ENCODE measurements around the gene ATP1A4.

The ATP1A4 gene

GRCh38 chr1:160114085-160114484, 37.3 kb upstream of the ATP1A4 start:
- TF ChIP-seq TAF1 (IDR thresholded peaks at IDR 0.05; ENCODE audit: borderline replicate concordance, low read depth, low read length) = no peak
- TF ChIP-seq POLR2AphosphoS5 (IDR thresholded peaks at IDR 0.05; ENCODE audit: low read depth, low read length) = no peak
- no peak for TF ChIP-seq POLR2A (IDR thresholded peaks at IDR 0.05; ENCODE audit: low read depth, low read length)
- no peak for DNase-seq (ENCODE audit: insufficient read length)
- FAIRE-seq = no peak

DNA sequence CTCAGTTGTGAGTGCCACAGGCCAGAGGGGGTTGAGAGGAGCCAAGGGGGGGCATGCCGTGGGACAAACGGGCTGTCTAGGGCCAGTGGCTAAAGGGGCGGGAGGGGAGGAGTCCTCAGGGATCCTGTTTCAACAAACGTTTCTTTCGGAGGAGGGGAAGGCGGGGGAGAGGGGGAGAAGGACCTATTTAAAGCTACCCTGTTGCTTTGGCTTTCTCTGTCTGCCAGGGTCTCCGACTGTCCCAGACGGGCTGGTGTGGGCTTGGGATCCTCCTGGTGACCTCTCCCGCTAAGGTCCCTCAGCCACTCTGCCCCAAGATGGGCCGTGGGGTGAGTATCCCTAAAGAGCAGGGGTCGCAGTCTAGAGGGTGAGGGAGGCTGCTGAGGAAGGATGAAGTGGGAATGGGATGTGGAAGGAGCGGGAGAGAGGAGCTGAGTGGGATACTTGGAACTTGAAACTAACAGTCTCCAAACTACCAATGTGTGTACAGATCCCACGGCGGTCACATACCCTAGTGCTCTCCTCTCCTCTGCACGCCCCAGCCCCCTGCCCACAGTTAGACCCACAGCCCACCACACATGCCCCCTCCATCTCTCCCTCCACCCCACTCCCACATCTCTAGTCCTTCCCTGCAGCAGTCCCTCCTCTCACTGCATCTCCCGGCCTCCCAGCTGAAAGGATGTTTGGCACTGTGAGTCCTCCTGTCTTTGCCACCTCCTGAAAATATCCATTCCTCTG, 35.7 kb upstream of the ATP1A4 start, which contains the start of gene ATP1A2:
TSS of gene ATP1A2 (plus strand) at position 215 of the 738 bp plus-strand sequence. CDS start at position 318, 103 bp downstream.
- DNase-seq (ENCODE audit: insufficient read length) = no peak
- no peak for FAIRE-seq
- TF ChIP-seq TAF1 (IDR thresholded peaks at IDR 0.05; ENCODE audit: borderline replicate concordance, low read depth, low read length) (no peak), POLR2A (IDR thresholded peaks at IDR 0.05; ENCODE audit: low read depth, low read length) (no peak), POLR2AphosphoS5 (IDR thresholded peaks at IDR 0.05; ENCODE audit: low read depth, low read length) (no peak)

DNA sequence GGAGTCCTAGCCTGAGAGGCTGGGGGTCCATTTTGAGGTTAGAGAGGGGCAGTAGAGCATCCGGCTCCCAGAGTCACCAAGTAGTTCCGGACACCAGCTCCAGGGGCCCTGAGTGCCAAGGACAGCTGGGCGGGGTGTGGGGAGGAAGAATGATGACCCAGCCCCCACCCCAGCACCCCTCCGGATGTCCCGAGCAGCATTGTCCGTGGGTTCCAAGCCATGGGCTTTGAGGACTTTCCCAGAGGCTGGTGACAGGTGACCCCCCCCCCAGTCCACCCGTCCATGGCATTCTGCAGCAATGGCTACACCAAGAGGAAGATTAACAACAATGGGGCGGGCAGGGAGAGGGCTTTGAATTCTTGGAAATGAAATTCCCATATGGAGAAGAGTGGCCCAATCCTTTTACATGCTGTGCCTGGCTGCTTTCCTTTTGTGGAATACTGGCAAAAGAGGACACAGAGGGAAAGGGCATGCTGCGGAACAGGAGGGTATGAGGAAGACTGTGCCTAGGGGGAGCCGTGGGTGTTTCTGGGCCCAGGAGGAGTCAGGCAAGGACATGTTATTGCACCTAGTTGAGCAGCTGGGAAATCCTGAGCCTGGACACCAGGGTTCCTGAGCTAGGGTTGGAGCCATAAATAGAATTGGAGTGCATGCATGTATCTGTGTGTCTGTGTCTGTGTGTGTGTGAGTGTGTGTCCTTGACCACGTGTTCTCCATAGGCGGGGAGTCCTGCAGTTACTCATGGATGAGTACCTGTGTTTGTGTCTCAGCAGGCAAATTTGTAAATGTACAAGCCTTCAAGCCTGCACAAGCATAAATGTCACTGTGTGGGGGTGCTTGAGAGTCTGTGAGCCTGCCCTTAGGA, 34.9 kb upstream of the ATP1A4 start:
- FAIRE-seq = no peak
- DNase-seq (ENCODE audit: insufficient read length) = no peak

GRCh38 chr1:160117300-160117699, 34.1 kb upstream of the ATP1A4 start:
- no peak for FAIRE-seq
- no peak for DNase-seq (ENCODE audit: insufficient read length)
- TF ChIP-seq POLR2AphosphoS5 (IDR thresholded peaks at IDR 0.05; ENCODE audit: low read depth, low read length) = no peak
- no peak for TF ChIP-seq TAF1 (IDR thresholded peaks at IDR 0.05; ENCODE audit: borderline replicate concordance, low read depth, low read length)
- TF ChIP-seq POLR2A (IDR thresholded peaks at IDR 0.05; ENCODE audit: low read depth, low read length) = no peak

More for the DNA sequence above, 34.9 kb upstream of the ATP1A4 start:
- TF ChIP-seq POLR2AphosphoS5 (IDR thresholded peaks at IDR 0.05; ENCODE audit: low read depth, low read length) (no peak), POLR2A (IDR thresholded peaks at IDR 0.05; ENCODE audit: low read depth, low read length) (no peak), TAF1 (IDR thresholded peaks at IDR 0.05; ENCODE audit: borderline replicate concordance, low read depth, low read length) (no peak)

DNA sequence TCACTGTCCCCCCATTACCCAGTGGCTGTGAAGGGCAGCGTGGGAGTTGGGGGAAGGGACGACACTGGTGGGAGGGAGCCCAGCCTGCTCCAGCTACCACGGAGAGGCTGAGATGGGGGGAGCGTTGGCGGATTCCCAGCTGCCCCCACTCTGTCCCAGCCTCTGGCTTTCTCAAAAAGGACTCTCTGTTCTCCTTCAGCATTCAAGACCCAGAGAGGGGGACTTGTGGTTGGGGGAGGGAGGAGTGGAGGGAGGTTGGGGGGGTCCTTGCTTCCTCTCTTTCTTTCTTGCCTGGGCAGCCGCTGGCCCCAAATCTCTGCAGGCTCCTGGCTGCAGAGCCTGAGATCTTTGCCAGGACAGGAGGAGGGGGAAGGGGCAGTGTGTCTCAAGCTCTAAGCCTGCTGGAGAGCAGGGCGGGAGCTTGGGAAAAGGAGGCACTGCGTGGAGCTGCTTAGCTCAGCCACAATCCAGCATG, 33.7 kb upstream of the ATP1A4 start:
- DNase-seq (ENCODE audit: insufficient read length) (no peak), FAIRE-seq (no peak)
- no peak for TF ChIP-seq TAF1 (IDR thresholded peaks at IDR 0.05; ENCODE audit: borderline replicate concordance, low read depth, low read length)
- no peak for TF ChIP-seq POLR2A (IDR thresholded peaks at IDR 0.05; ENCODE audit: low read depth, low read length)
- TF ChIP-seq POLR2AphosphoS5 (IDR thresholded peaks at IDR 0.05; ENCODE audit: low read depth, low read length) = no peak

DNA sequence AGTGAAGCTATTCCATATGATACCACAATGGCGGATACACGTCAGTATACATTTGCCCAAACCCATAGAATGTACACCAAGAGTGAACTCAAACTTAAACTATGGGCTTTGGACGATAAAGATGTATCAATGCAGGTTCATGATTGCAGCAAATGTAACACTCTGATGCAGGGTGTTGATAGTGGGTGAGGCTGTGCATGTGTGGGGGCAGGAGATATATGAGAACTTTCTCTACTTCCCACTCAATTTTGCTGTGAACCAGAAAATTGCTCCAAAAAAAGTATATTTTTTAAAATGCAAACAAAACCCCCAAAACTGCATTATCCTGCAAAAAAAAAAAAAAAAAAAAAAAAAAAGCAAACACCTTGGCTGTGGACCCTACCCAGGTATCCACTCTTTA, 32.5 kb upstream of the ATP1A4 start:
- no peak for FAIRE-seq
- TF ChIP-seq POLR2AphosphoS5 (IDR thresholded peaks at IDR 0.05; ENCODE audit: low read depth, low read length) (no peak), TAF1 (IDR thresholded peaks at IDR 0.05; ENCODE audit: borderline replicate concordance, low read depth, low read length) (no peak), POLR2A (IDR thresholded peaks at IDR 0.05; ENCODE audit: low read depth, low read length) (no peak)
- DNase-seq (ENCODE audit: insufficient read length) = no peak

- no peak for TF ChIP-seq TAF1 (IDR thresholded peaks at IDR 0.05; ENCODE audit: borderline replicate concordance, low read depth, low read length)
- no peak for TF ChIP-seq POLR2AphosphoS5 (IDR thresholded peaks at IDR 0.05; ENCODE audit: low read depth, low read length)
- no peak for TF ChIP-seq POLR2A (IDR thresholded peaks at IDR 0.05; ENCODE audit: low read depth, low read length)
Observed at GRCh38 chr1:160120797-160121196, 30.6 kb upstream of the ATP1A4 start.

DNA sequence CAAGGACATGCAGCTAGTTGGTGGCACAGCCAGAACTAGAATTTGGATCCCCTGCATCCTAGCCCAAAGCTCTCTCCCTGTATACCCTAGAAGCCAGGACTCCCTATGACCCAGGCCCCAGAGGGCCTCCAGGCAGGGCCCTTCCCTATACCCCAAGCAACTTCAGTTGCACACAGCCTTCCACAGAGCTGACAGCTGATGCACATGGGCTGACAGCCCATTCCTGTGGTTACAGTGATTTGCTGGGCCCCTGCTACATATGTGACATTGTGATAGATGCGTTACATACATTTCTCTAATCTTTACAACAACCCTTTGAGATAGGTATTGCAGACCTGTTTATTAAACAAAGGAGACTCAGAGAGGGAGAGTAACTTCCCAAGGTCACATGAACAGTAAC, 30.0 kb upstream of the ATP1A4 start:
- FAIRE-seq (no peak), DNase-seq (ENCODE audit: insufficient read length) (no peak)
- TF ChIP-seq POLR2AphosphoS5 (IDR thresholded peaks at IDR 0.05; ENCODE audit: low read depth, low read length) (no peak), POLR2A (IDR thresholded peaks at IDR 0.05; ENCODE audit: low read depth, low read length) (no peak), TAF1 (IDR thresholded peaks at IDR 0.05; ENCODE audit: borderline replicate concordance, low read depth, low read length) (no peak)

More at GRCh38 chr1:160120797-160121196, 30.6 kb upstream of the ATP1A4 start:
- DNase-seq (ENCODE audit: insufficient read length) (no peak), FAIRE-seq (no peak)

DNA sequence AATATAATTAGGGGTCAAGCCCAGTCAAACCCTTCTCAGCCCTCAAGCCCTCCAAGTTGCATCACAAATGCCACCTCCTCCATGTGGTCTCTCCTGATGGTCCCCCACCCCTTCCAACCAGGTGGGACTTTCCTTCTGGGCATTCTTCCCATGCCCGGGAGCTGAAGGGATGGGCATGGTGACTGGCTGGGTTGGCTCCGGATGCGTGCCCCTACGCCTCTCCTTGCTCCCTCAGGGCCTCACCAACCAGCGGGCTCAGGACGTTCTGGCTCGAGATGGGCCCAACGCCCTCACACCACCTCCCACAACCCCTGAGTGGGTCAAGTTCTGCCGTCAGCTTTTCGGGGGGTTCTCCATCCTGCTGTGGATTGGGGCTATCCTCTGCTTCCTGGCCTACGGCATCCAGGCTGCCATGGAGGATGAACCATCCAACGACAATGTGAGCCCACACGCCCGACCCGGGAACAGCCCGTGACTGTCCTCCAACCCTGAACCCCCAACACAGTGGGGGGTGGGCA, 28.4 kb upstream of the ATP1A4 start:
- FAIRE-seq = no peak
- TF ChIP-seq TAF1 (IDR thresholded peaks at IDR 0.05; ENCODE audit: borderline replicate concordance, low read depth, low read length) (no peak), POLR2A (IDR thresholded peaks at IDR 0.05; ENCODE audit: low read depth, low read length) (no peak), POLR2AphosphoS5 (IDR thresholded peaks at IDR 0.05; ENCODE audit: low read depth, low read length) (no peak)
- DNase-seq (ENCODE audit: insufficient read length) = no peak

- FAIRE-seq (no peak), DNase-seq (ENCODE audit: insufficient read length) (no peak)
- TF ChIP-seq TAF1 (IDR thresholded peaks at IDR 0.05; ENCODE audit: borderline replicate concordance, low read depth, low read length) = no peak
- TF ChIP-seq POLR2A (IDR thresholded peaks at IDR 0.05; ENCODE audit: low read depth, low read length) = no peak
- no peak for TF ChIP-seq POLR2AphosphoS5 (IDR thresholded peaks at IDR 0.05; ENCODE audit: low read depth, low read length)
Observed at GRCh38 chr1:160123726-160124125, 27.7 kb upstream of the ATP1A4 start.

All from GM12892 (cell line).